WTC11 (cell line): ENCODE data around the gene TCF12. TPM values are rescaled to one million over a fixed set of nuclear protein-coding genes. Genes with fewer than 3 reads are reported as not detected.
A peak's percentile ranks its signal among the peaks of the same experiment; 100 is the strongest.

Experiments used
- ATAC-seq: fragments of 200-7000 bp; cut with Tn5 transposase; 2 replicates; pipeline ENCODE4 v1.10.0; 2021; ENCODE audit warnings: mild to moderate bottlenecking, moderate library complexity
- CTCF ChIA-PET: fragments of 300-600 bp; sonication (Branson Sonifier 250); formaldehyde crosslinking; loops from one replicate; lab custom pipeline; 2021; ENCODE audit warnings: antibody characterized with exemption; lab: Charles Lee
- POLR2A ChIA-PET: fragments of 350-600 bp; sonication (Branson Sonifier 250); formaldehyde crosslinking; loops from one replicate; lab custom pipeline; 2021; ENCODE audit warnings: antibody characterized with exemption; lab: Charles Lee
- DNase-seq: peaks from one replicate; pipeline ENCODE4 v3.0.0; 2021; ENCODE audit warnings: low spot score
- H3K27ac Mint-ChIP-seq: 2 replicates; pipeline ENCODE4 v1.8.0; 2021; ENCODE audit warnings: mixed read lengths
- H3K27me3 Mint-ChIP-seq: 2 replicates; pipeline ENCODE4 v1.8.0; 2021; ENCODE audit warnings: low read depth, mild to moderate bottlenecking, moderate library complexity, mixed read lengths
- H3K36me3 Mint-ChIP-seq: 2 replicates; pipeline ENCODE4 v1.8.0; 2021; ENCODE audit warnings: mixed read lengths
- H3K4me1 Mint-ChIP-seq: 2 replicates; pipeline ENCODE4 v1.8.0; 2022; ENCODE audit warnings: mixed read lengths
- H3K4me3 Mint-ChIP-seq: 2 replicates; pipeline ENCODE4 v1.8.0; 2021; ENCODE audit warnings: mild to moderate bottlenecking, moderate library complexity, mixed read lengths
- H3K9me3 Mint-ChIP-seq: 2 replicates; pipeline ENCODE4 v1.8.0; 2021; ENCODE audit warnings: mixed read lengths
- AR ChIP-seq: fragments of 250-450 bp; sonication (Bioruptor Pico); IDR thresholded peaks from 2 replicates; pipeline ENCODE4 v1.9.0; 2021; ENCODE audit warnings: mild to moderate bottlenecking
- ATF1 ChIP-seq: sonication (generic); formaldehyde crosslinking; IDR thresholded peaks from 2 replicates; pipeline ENCODE4 v1.8.1; 2023; ENCODE audit warnings: mild to moderate bottlenecking, moderate library complexity, missing genetic modification reagents
- CBFB ChIP-seq: sonication (generic); formaldehyde crosslinking; IDR thresholded peaks from 2 replicates; pipeline ENCODE4 v1.8.1; 2022; ENCODE audit warnings: mild to moderate bottlenecking, low read depth, missing genetic modification reagents
- CTCF ChIP-seq: fragments of 200-600 bp; IDR thresholded peaks from 2 replicates; pipeline ENCODE4 v1.8.0; 2022; ENCODE audit warnings: antibody characterized with exemption
- E2F5 ChIP-seq: sonication (generic); formaldehyde crosslinking; IDR thresholded peaks from 2 replicates; pipeline ENCODE4 v1.8.1; 2022; ENCODE audit warnings: mild to moderate bottlenecking, moderate library complexity, missing genetic modification reagents
- EMX1 ChIP-seq: fragments of 250-450 bp; sonication (Bioruptor Pico); IDR thresholded peaks from 2 replicates; pipeline ENCODE4 v1.8.0; 2021; ENCODE audit warnings: mild to moderate bottlenecking
- ESRRA ChIP-seq: sonication (generic); formaldehyde crosslinking; IDR thresholded peaks from 2 replicates; pipeline ENCODE4 v1.8.1; 2022; ENCODE audit warnings: mild to moderate bottlenecking, missing genetic modification reagents, borderline replicate concordance
- ETV6 ChIP-seq: sonication (generic); formaldehyde crosslinking; IDR thresholded peaks from 2 replicates; pipeline ENCODE4 v1.8.1; 2022; ENCODE audit warnings: mild to moderate bottlenecking, missing genetic modification reagents
- FOXP1 ChIP-seq: sonication (generic); formaldehyde crosslinking; IDR thresholded peaks from 2 replicates; pipeline ENCODE4 v1.8.0; 2022; ENCODE audit warnings: missing genetic modification reagents, mild to moderate bottlenecking, moderate library complexity, borderline replicate concordance
- GRHL2 ChIP-seq: fragments of 250-450 bp; sonication (Bioruptor Pico); IDR thresholded peaks from 2 replicates; pipeline ENCODE4 v1.8.0; 2022; ENCODE audit warnings: mild to moderate bottlenecking, moderate library complexity; ENCODE audit not compliant: insufficient replicate concordance, severe bottlenecking
- IRF2 ChIP-seq: sonication (generic); formaldehyde crosslinking; IDR thresholded peaks from 2 replicates; pipeline ENCODE4 v1.8.0; 2022; ENCODE audit warnings: low read depth, missing genetic modification reagents, borderline replicate concordance
- MXD4 ChIP-seq: fragments of 250-450 bp; sonication (Bioruptor Pico); IDR thresholded peaks from 2 replicates; pipeline ENCODE4 v1.8.0; 2021; ENCODE audit warnings: mild to moderate bottlenecking, moderate library complexity, borderline replicate concordance
- MYBL2 ChIP-seq: sonication (generic); formaldehyde crosslinking; IDR thresholded peaks from 2 replicates; pipeline ENCODE4 v1.8.1; 2023; ENCODE audit warnings: mild to moderate bottlenecking, moderate library complexity, missing genetic modification reagents
- NFE2L1 ChIP-seq: sonication (generic); formaldehyde crosslinking; IDR thresholded peaks from 2 replicates; pipeline ENCODE4 v1.8.1; 2023; ENCODE audit warnings: missing genetic modification reagents
- NR1H2 ChIP-seq: sonication (generic); formaldehyde crosslinking; IDR thresholded peaks from 2 replicates; pipeline ENCODE4 v1.9.0; 2021; ENCODE audit warnings: mild to moderate bottlenecking, moderate library complexity, missing genetic modification reagents
- SMAD3 ChIP-seq: sonication (generic); formaldehyde crosslinking; IDR thresholded peaks from 2 replicates; pipeline ENCODE4 v1.8.0; 2022; ENCODE audit warnings: missing genetic modification reagents, mild to moderate bottlenecking, borderline replicate concordance
- SP1 ChIP-seq: sonication (generic); formaldehyde crosslinking; conservative IDR thresholded peaks from 2 replicates; pipeline ENCODE4 v1.8.1; 2022; ENCODE audit warnings: missing genetic modification reagents
- TEAD4 ChIP-seq: sonication (generic); formaldehyde crosslinking; IDR thresholded peaks from 2 replicates; pipeline ENCODE4 v1.8.0; 2022; ENCODE audit warnings: mild to moderate bottlenecking, missing genetic modification reagents
- TP53 ChIP-seq: sonication (generic); formaldehyde crosslinking; IDR thresholded peaks from 2 replicates; pipeline ENCODE4 v1.8.1; 2023; ENCODE audit warnings: mild to moderate bottlenecking, missing genetic modification reagents
- USF1 ChIP-seq: sonication (generic); formaldehyde crosslinking; IDR thresholded peaks from 2 replicates; pipeline ENCODE4 v1.8.0; 2022; ENCODE audit warnings: mild to moderate bottlenecking, missing genetic modification reagents
- ZBTB21 ChIP-seq: sonication (generic); formaldehyde crosslinking; IDR thresholded peaks from 2 replicates; pipeline ENCODE4 v1.8.1; 2023; ENCODE audit warnings: mild to moderate bottlenecking, missing genetic modification reagents, borderline replicate concordance
- ZBTB43 ChIP-seq: sonication (generic); formaldehyde crosslinking; IDR thresholded peaks from 2 replicates; pipeline ENCODE4 v1.8.1; 2023; ENCODE audit warnings: mild to moderate bottlenecking, missing genetic modification reagents
- ZMAT4 ChIP-seq: fragments of 250-450 bp; sonication (Bioruptor Pico); IDR thresholded peaks from 2 replicates; pipeline ENCODE4 v1.9.0; 2021; ENCODE audit warnings: mild to moderate bottlenecking
- ZNF281 ChIP-seq: sonication (generic); formaldehyde crosslinking; IDR thresholded peaks from 2 replicates; pipeline ENCODE4 v1.8.0; 2023; ENCODE audit warnings: mild to moderate bottlenecking, missing genetic modification reagents
- total RNA-seq: library from RNA; stranded (reverse); gene quantifications from 3 replicates; pipeline ENCODE4 v1.2.3, GENCODE V29; 2021

TCF12 gene
- total RNA-seq, 1 experiment from 2014 or later = 73.2 TPM

- TF ChIP-seq ZMAT4 (CRISPR knock-in tag) (no peak), ESRRA (CRISPR knock-in tag) (no peak), ZBTB21 (CRISPR knock-in tag) (no peak), GRHL2 (CRISPR knock-in tag) (no peak), SP1 (CRISPR knock-in tag) (no peak), EMX1 (CRISPR knock-in tag) (no peak), FOXP1 (no peak), MXD4 (CRISPR knock-in tag) (no peak), MYBL2 (CRISPR knock-in tag) (no peak), NR1H2 (CRISPR knock-in tag) (no peak), TP53 (no peak), ETV6 (CRISPR knock-in tag) (no peak), CTCF (no peak)
These were observed 203.8 kb downstream of the TCF12 start (continued) for GRCh38 chr15:57122080-57122840.

- no peak for ATAC-seq
- Mint-ChIP-seq H3K4me1 (peaks cover 45% of the 10 kb centered on the region), H3K27ac (peak overlapping the region; percentile 54; the same call in 1 of the 2 replicates), H3K27me3 (no peaks in the 10 kb centered on the region), H3K36me3 (no peaks in the 10 kb centered on the region), H3K9me3 (no peaks in the 10 kb centered on the region), H3K4me3 (no peak overlapping the region)
- CTCF ChIA-PET = interaction anchor here (0.5 to 1.7 kb wide), 3 partner anchors 15 to 1038 kb away, joined by 3 to 8 read pairs (median 3); no protein-coding TSS in a partner anchor
- no peak for DNase-seq
- POLR2A ChIA-PET = no interaction called here
- TF ChIP-seq ATF1 (CRISPR knock-in tag) (no peak), TP53 (no peak), AR (CRISPR knock-in tag) (no peak), TEAD4 (CRISPR knock-in tag) (no peak), FOXP1 (no peak), IRF2 (CRISPR knock-in tag) (no peak), USF1 (no peak), NFE2L1 (no peak), SMAD3 (CRISPR knock-in tag) (no peak), EMX1 (CRISPR knock-in tag) (no peak), CBFB (no peak), E2F5 (CRISPR knock-in tag) (no peak), ZNF281 (CRISPR knock-in tag) (no peak), ZBTB43 (CRISPR knock-in tag) (no peak), NR1H2 (CRISPR knock-in tag) (no peak)
These were observed 205.6 kb downstream of the TCF12 start for GRCh38 chr15:57124036-57124435.
